ENCODE results near the gene TOX2.

Gene TOX2

GRCh38 chr20:44084891-44085290, 170.2 kb downstream of the TOX2 start:
- H3K27me3 ChIP-seq (ENCODE audit: control insufficient read depth, insufficient read depth, low read length): no peaks in the 10 kb centered on the region
- no peaks in the 10 kb centered on the region for H3K4me1 ChIP-seq (ENCODE audit: control insufficient read depth, insufficient read depth, low read length)
- H3K9ac ChIP-seq (ENCODE audit: low read length): no peak overlapping the region
- no peaks in the 10 kb centered on the region for H3K36me3 ChIP-seq (ENCODE audit: control insufficient read depth, insufficient read depth, low read length)
- no peaks in the 10 kb centered on the region for H3K9me3 ChIP-seq (ENCODE audit: control insufficient read depth, low read length)
- H3K4me3 ChIP-seq (ENCODE audit: low read length): no peak overlapping the region

DNA sequence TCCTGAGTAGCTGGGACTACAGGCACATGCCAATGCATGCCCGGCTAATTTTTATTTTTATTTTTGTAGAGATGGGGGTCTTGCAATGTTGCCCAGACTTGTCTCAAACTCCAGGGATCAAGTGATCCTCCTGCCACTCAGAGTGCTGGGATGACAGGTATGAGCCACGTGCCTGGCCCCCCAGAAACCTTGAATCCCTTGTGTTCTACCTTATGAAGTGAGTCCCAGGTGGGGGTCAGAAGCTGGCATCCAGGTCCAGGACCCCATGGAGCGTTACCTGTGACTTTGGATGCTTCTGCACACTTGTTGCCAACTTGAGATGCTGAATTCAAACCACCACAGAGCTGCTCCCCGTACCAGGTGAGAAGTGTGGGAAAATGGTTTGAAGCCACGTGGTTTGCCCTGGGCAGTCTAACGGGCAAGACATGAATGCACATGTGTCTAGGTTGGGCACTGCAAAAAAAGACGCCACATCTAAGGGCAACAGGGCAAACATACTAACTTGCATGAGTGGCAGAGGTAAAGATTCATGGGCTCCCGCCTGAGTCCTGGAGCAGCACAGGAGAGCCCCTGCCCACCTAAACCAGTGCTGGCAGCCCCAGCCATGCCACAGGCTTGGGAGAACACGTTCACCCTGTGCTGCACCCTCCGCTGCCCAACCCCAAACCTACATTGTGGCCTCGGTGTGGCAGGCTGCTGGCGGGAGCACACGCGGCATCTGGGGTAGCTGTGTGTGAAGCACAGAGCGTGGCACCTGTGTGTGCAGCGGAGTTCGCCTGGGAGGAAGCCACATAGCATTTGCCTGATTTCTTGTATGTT, 171.2 kb downstream of the TOX2 start:
- no peaks in the 10 kb centered on the region for H3K36me3 ChIP-seq (ENCODE audit: control insufficient read depth, insufficient read depth, low read length)

GRCh38 chr20:44087051-44087856, 172.6 kb downstream of the TOX2 start:
- Histone ChIP-seq H3K4me3 (ENCODE audit: low read length) (no peak overlapping the region), H3K4me1 (ENCODE audit: control insufficient read depth, insufficient read depth, low read length) (no peaks in the 10 kb centered on the region), H3K9me3 (ENCODE audit: control insufficient read depth, low read length) (no peaks in the 10 kb centered on the region), H3K9ac (ENCODE audit: low read length) (no peak overlapping the region), H3K27me3 (ENCODE audit: control insufficient read depth, insufficient read depth, low read length) (no peaks in the 10 kb centered on the region), H3K36me3 (ENCODE audit: control insufficient read depth, insufficient read depth, low read length) (no peaks in the 10 kb centered on the region)

More for the DNA sequence above, 171.2 kb downstream of the TOX2 start:
- H3K9ac ChIP-seq (ENCODE audit: low read length): no peak overlapping the region
- H3K9me3 ChIP-seq (ENCODE audit: control insufficient read depth, low read length): no peaks in the 10 kb centered on the region
- no peaks in the 10 kb centered on the region for H3K4me1 ChIP-seq (ENCODE audit: control insufficient read depth, insufficient read depth, low read length)
- H3K4me3 ChIP-seq (ENCODE audit: low read length): no peak overlapping the region
- H3K27me3 ChIP-seq (ENCODE audit: control insufficient read depth, insufficient read depth, low read length): no peaks in the 10 kb centered on the region

- Histone ChIP-seq H3K4me3 (ENCODE audit: low read length) (no peak overlapping the region), H3K27me3 (ENCODE audit: control insufficient read depth, insufficient read depth, low read length) (no peaks in the 10 kb centered on the region), H3K9ac (ENCODE audit: low read length) (no peak overlapping the region), H3K9me3 (ENCODE audit: control insufficient read depth, low read length) (no peaks in the 10 kb centered on the region), H3K36me3 (ENCODE audit: control insufficient read depth, insufficient read depth, low read length) (no peaks in the 10 kb centered on the region), H3K4me1 (ENCODE audit: control insufficient read depth, insufficient read depth, low read length) (no peaks in the 10 kb centered on the region)
Measured at GRCh38 chr20:44087857-44088120, 173.1 kb downstream of the TOX2 start.

GRCh38 chr20:44089987-44090674, 175.5 kb downstream of the TOX2 start:
- Histone ChIP-seq H3K4me1 (ENCODE audit: control insufficient read depth, insufficient read depth, low read length) (no peaks in the 10 kb centered on the region), H3K36me3 (ENCODE audit: control insufficient read depth, insufficient read depth, low read length) (no peaks in the 10 kb centered on the region), H3K4me3 (ENCODE audit: low read length) (no peak overlapping the region), H3K9ac (ENCODE audit: low read length) (no peak overlapping the region), H3K9me3 (ENCODE audit: control insufficient read depth, low read length) (no peaks in the 10 kb centered on the region), H3K27me3 (ENCODE audit: control insufficient read depth, insufficient read depth, low read length) (no peaks in the 10 kb centered on the region)

DNA sequence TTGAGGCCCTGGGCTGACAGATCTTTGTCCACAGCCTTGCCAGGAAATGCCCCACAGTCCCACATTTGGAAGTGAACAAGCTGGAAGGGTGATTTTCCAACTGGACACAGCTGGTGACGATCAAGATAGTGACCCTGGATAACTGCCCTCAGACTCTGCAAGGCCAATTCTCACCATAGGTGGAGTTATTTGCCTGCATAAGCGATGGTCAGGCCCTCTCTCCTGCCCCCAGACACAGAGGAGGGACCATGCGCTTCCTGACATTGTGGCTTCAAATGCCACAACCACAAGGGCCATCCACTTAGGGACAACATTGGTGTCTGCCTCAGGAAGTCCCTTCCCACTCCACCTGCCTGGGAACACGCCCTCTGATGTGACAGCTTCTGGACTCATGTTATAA, 176.4 kb downstream of the TOX2 start:
- H3K27me3 ChIP-seq (ENCODE audit: control insufficient read depth, insufficient read depth, low read length): no peaks in the 10 kb centered on the region
- H3K4me3 ChIP-seq (ENCODE audit: low read length): no peak overlapping the region
- no peaks in the 10 kb centered on the region for H3K4me1 ChIP-seq (ENCODE audit: control insufficient read depth, insufficient read depth, low read length)
- H3K9ac ChIP-seq (ENCODE audit: low read length): no peak overlapping the region
- no peaks in the 10 kb centered on the region for H3K9me3 ChIP-seq (ENCODE audit: control insufficient read depth, low read length)
- H3K36me3 ChIP-seq (ENCODE audit: control insufficient read depth, insufficient read depth, low read length): no peaks in the 10 kb centered on the region

GRCh38 chr20:44092551-44093248, 178.0 kb downstream of the TOX2 start:
- H3K4me3 ChIP-seq (ENCODE audit: low read length): no peak overlapping the region
- H3K9me3 ChIP-seq (ENCODE audit: control insufficient read depth, low read length): no peaks in the 10 kb centered on the region
- H3K4me1 ChIP-seq (ENCODE audit: control insufficient read depth, insufficient read depth, low read length): no peaks in the 10 kb centered on the region
- no peak overlapping the region for H3K9ac ChIP-seq (ENCODE audit: low read length)
- no peaks in the 10 kb centered on the region for H3K27me3 ChIP-seq (ENCODE audit: control insufficient read depth, insufficient read depth, low read length)
- H3K36me3 ChIP-seq (ENCODE audit: control insufficient read depth, insufficient read depth, low read length): no peaks in the 10 kb centered on the region

- Histone ChIP-seq H3K9me3 (ENCODE audit: control insufficient read depth, low read length) (no peaks in the 10 kb centered on the region), H3K9ac (ENCODE audit: low read length) (no peak overlapping the region), H3K4me1 (ENCODE audit: control insufficient read depth, insufficient read depth, low read length) (peaks cover 5% of the 10 kb centered on the region), H3K27me3 (ENCODE audit: control insufficient read depth, insufficient read depth, low read length) (no peaks in the 10 kb centered on the region), H3K36me3 (ENCODE audit: control insufficient read depth, insufficient read depth, low read length) (no peaks in the 10 kb centered on the region), H3K4me3 (ENCODE audit: low read length) (no peak overlapping the region)
Measured at GRCh38 chr20:44093249-44093582, 178.6 kb downstream of the TOX2 start.

- no peaks in the 10 kb centered on the region for H3K9me3 ChIP-seq (ENCODE audit: control insufficient read depth, low read length)
- H3K36me3 ChIP-seq (ENCODE audit: control insufficient read depth, insufficient read depth, low read length): no peaks in the 10 kb centered on the region
- H3K4me1 ChIP-seq (ENCODE audit: control insufficient read depth, insufficient read depth, low read length): peaks cover 5% of the 10 kb centered on the region
- no peaks in the 10 kb centered on the region for H3K27me3 ChIP-seq (ENCODE audit: control insufficient read depth, insufficient read depth, low read length)
- no peak overlapping the region for H3K9ac ChIP-seq (ENCODE audit: low read length)
- no peak overlapping the region for H3K4me3 ChIP-seq (ENCODE audit: low read length)
Measured at GRCh38 chr20:44095831-44096230, 181.2 kb downstream of the TOX2 start.

GRCh38 chr20:44097521-44098255, 183.0 kb downstream of the TOX2 start:
- Histone ChIP-seq H3K4me3 (ENCODE audit: low read length) (no peak overlapping the region), H3K9ac (ENCODE audit: low read length) (no peak overlapping the region), H3K36me3 (ENCODE audit: control insufficient read depth, insufficient read depth, low read length) (no peaks in the 10 kb centered on the region), H3K9me3 (ENCODE audit: control insufficient read depth, low read length) (no peaks in the 10 kb centered on the region), H3K27me3 (ENCODE audit: control insufficient read depth, insufficient read depth, low read length) (no peaks in the 10 kb centered on the region), H3K4me1 (ENCODE audit: control insufficient read depth, insufficient read depth, low read length) (peaks cover 5% of the 10 kb centered on the region)

GRCh38 chr20:44098256-44098630, 183.6 kb downstream of the TOX2 start:
- Histone ChIP-seq H3K9me3 (ENCODE audit: control insufficient read depth, low read length) (no peaks in the 10 kb centered on the region), H3K9ac (ENCODE audit: low read length) (no peak overlapping the region), H3K36me3 (ENCODE audit: control insufficient read depth, insufficient read depth, low read length) (no peaks in the 10 kb centered on the region), H3K4me1 (ENCODE audit: control insufficient read depth, insufficient read depth, low read length) (peaks cover 5% of the 10 kb centered on the region), H3K4me3 (ENCODE audit: low read length) (no peak overlapping the region), H3K27me3 (ENCODE audit: control insufficient read depth, insufficient read depth, low read length) (no peaks in the 10 kb centered on the region)

Measured in mucosa of stomach (tissue), 1 donor.